Loucy (cell line): Measurements from ENCODE around the gene RBMS2.

Experiments
- H2AFZ ChIP-seq: fragments of 200-600 bp; sonication (generic); 2 replicates; pipeline ENCODE4 v1.6.0; 2016; ENCODE audit warnings: antibody characterized with exemption, mild to moderate bottlenecking, low read length, moderate library complexity
- H3F3A ChIP-seq: fragments of 200-600 bp; 2 replicates; pipeline ENCODE4 v1.6.0; 2016; ENCODE audit warnings: antibody characterized with exemption, low read depth, mild to moderate bottlenecking
- H3K27me3 ChIP-seq: fragments of 200-600 bp; sonication (generic); 2 replicates; pipeline ENCODE4 v1.6.1; 2014; ENCODE audit warnings: low read length, mild to moderate bottlenecking; ENCODE audit not compliant: insufficient read depth, poor library complexity, severe bottlenecking
- H3K36me3 ChIP-seq: fragments of 200-600 bp; sonication (generic); 2 replicates; pipeline ENCODE4 v1.6.1; 2016; ENCODE audit warnings: low read length; ENCODE audit not compliant: insufficient read depth
- H3K4me1 ChIP-seq: fragments of 200-600 bp; sonication (generic); 2 replicates; pipeline ENCODE4 v1.5.1; 2014; ENCODE audit warnings: low read length, mild to moderate bottlenecking; ENCODE audit not compliant: insufficient read depth, poor library complexity, severe bottlenecking
- H3K4me2 ChIP-seq: fragments of 200-600 bp; sonication (generic); 2 replicates; pipeline ENCODE4 v1.6.0; 2014; ENCODE audit warnings: antibody characterized with exemption, low read length, low read depth, mild to moderate bottlenecking; ENCODE audit not compliant: poor library complexity, severe bottlenecking
- H3K4me3 ChIP-seq: fragments of 200-600 bp; sonication (generic); 2 replicates; pipeline ENCODE4 v1.5.1; 2014; ENCODE audit warnings: low read length, mild to moderate bottlenecking, mixed read lengths; ENCODE audit not compliant: poor library complexity, severe bottlenecking
- H3K79me2 ChIP-seq: fragments of 200-600 bp; sonication (generic); 2 replicates; pipeline ENCODE4 v1.6.1; 2014; ENCODE audit warnings: low read length; ENCODE audit not compliant: insufficient read depth
- H3K9ac ChIP-seq: fragments of 200-600 bp; sonication (generic); 2 replicates; pipeline ENCODE4 v1.6.0; 2014; ENCODE audit warnings: mild to moderate bottlenecking, low read depth, low read length, moderate library complexity; ENCODE audit not compliant: poor library complexity, severe bottlenecking
- H3K9me2 ChIP-seq: fragments of 200-600 bp; sonication (generic); replicated peaks from 2 replicates; pipeline ENCODE4 v1.6.1; 2016; ENCODE audit warnings: low read depth, low read length, mixed read lengths
- H3K9me3 ChIP-seq: fragments of 200-600 bp; sonication (generic); 2 replicates; pipeline ENCODE4 v1.6.1; 2014; ENCODE audit warnings: mild to moderate bottlenecking, antibody characterized with exemption, low read length, low read depth; ENCODE audit not compliant: insufficient read depth
- H4K20me1 ChIP-seq: fragments of 200-600 bp; sonication (generic); 2 replicates; pipeline ENCODE4 v1.6.0; 2014; ENCODE audit warnings: antibody characterized with exemption, low read length, mild to moderate bottlenecking; ENCODE audit not compliant: insufficient read depth, poor library complexity, severe bottlenecking
- EZH2phosphoT487 ChIP-seq: fragments of 200-600 bp; IDR thresholded peaks from 2 replicates; pipeline ENCODE4 v1.6.1; 2018; ENCODE audit warnings: antibody characterized with exemption, mild to moderate bottlenecking, moderate library complexity, borderline replicate concordance
- TF ChIP-seq, protein P1 (sequence below): fragments of 200-600 bp; sonication (generic); conservative IDR thresholded peaks from 2 replicates; pipeline ENCODE4 v1.5.1; 2014; ENCODE audit warnings: mild to moderate bottlenecking, antibody characterized with exemption, low read length

RBMS2 gene

DNA sequence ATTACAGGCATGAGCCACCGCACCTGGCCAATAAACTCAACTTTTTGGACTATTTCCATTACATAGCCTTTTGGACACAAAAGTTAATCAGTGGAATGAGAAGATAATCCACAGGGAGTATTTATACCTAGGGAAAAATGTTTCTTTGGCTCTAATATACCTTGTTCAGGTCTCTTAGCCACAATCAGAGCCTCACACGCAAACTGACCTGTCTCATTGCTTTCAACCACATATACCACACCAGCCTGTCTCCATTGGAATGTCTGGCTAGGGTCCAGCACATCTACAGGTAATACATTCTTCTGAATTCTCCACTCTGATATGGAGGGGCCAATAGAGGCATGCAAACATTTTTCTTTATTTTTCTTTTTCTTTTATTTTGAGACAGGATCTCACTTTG is 3.8 kb upstream of the RBMS2 start:
- H3K4me3 ChIP-seq: no peak overlapping the region

DNA sequence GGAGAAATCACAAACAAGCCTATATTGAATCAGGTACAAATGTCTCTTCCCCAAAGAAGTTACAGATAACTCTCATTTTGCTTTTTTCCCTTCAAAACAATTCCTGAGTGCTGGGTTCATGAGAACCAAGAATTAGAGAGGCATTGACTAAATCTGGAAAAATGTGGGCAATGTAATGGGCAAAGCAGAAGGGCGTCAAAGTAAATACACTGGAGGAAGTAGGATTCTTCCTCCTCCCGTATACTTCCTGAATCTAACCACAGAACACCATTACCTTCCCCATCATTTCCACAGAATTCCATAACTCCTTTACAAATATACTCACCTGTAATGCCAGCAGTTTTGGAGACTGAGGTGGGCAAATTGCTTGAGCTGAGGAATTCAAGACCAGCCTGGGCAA is 3.0 kb upstream of the RBMS2 start:
- Histone ChIP-seq H3K36me3 (no peaks in the 10 kb centered on the region), H3K9me3 (no peaks in the 10 kb centered on the region), H3K4me1 (peaks cover 20% of the 10 kb centered on the region), H3K9ac (no peak overlapping the region), H3K9me2 (no peaks in the 10 kb centered on the region), H3K27me3 (no peaks in the 10 kb centered on the region), H3F3A (no peaks in the 10 kb centered on the region), H2AFZ (no peak overlapping the region), H4K20me1 (no peaks in the 10 kb centered on the region), H3K4me3 (no peak overlapping the region), H3K4me2 (no peak overlapping the region), H3K79me2 (peaks cover 7% of the 10 kb centered on the region; the same call in 1 of the 2 replicates)
- TF ChIP-seq, protein P1, sequence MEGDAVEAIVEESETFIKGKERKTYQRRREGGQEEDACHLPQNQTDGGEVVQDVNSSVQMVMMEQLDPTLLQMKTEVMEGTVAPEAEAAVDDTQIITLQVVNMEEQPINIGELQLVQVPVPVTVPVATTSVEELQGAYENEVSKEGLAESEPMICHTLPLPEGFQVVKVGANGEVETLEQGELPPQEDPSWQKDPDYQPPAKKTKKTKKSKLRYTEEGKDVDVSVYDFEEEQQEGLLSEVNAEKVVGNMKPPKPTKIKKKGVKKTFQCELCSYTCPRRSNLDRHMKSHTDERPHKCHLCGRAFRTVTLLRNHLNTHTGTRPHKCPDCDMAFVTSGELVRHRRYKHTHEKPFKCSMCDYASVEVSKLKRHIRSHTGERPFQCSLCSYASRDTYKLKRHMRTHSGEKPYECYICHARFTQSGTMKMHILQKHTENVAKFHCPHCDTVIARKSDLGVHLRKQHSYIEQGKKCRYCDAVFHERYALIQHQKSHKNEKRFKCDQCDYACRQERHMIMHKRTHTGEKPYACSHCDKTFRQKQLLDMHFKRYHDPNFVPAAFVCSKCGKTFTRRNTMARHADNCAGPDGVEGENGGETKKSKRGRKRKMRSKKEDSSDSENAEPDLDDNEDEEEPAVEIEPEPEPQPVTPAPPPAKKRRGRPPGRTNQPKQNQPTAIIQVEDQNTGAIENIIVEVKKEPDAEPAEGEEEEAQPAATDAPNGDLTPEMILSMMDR: no peak
- TF ChIP-seq EZH2phosphoT487: no peak

More for the DNA sequence above, 3.8 kb upstream of the RBMS2 start:
- H3K4me2 ChIP-seq: no peak overlapping the region
- H3K79me2 ChIP-seq: peaks cover 4% of the 10 kb centered on the region; the same call in 1 of the 2 replicates
- H3K27me3 ChIP-seq: no peaks in the 10 kb centered on the region
- no peaks in the 10 kb centered on the region for H3K9me3 ChIP-seq
- TF ChIP-seq EZH2phosphoT487: no peak
- TF ChIP-seq, protein P1: no peak
- H3K4me1 ChIP-seq: peaks cover 17% of the 10 kb centered on the region
- H3K9ac ChIP-seq: no peak overlapping the region
- no peak overlapping the region for H2AFZ ChIP-seq
- no peaks in the 10 kb centered on the region for H3F3A ChIP-seq
- H3K36me3 ChIP-seq: no peaks in the 10 kb centered on the region
- H4K20me1 ChIP-seq: no peaks in the 10 kb centered on the region
- H3K9me2 ChIP-seq: no peaks in the 10 kb centered on the region

DNA sequence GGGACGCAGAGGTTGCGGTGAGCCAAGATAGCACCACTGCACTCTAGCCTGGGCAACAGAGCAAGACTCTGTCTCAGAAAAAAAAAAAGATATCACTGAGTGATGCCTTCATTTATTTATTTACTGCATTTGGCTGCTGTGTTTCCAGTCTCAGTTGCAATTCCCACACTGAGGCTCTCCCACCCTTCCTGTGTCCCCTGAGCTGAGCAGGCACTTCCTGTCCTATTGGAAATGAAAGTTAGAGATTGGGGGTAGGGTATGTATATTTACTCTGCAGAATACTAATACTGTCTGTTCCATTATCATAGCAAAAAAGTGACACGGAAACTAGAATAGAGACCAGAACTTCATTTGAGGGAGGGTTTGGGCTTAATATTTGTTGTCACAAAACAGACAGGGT is 1.6 kb upstream of the RBMS2 start:
- Histone ChIP-seq H3F3A (no peaks in the 10 kb centered on the region), H3K4me3 (no peak overlapping the region), H2AFZ (peak overlapping the region; percentile 61; the same call in 1 of the 2 replicates), H3K4me1 (peaks cover 20% of the 10 kb centered on the region), H4K20me1 (no peaks in the 10 kb centered on the region), H3K36me3 (no peaks in the 10 kb centered on the region), H3K27me3 (no peaks in the 10 kb centered on the region), H3K9me2 (no peaks in the 10 kb centered on the region), H3K9me3 (no peaks in the 10 kb centered on the region), H3K9ac (no peak overlapping the region), H3K79me2 (peaks cover 7% of the 10 kb centered on the region; the same call in 1 of the 2 replicates), H3K4me2 (peak overlapping the region; percentile 87)
- TF ChIP-seq, protein P1: no peak
- no peak for TF ChIP-seq EZH2phosphoT487
